ENCODE measurements around the gene GABARAPL1. TPM values are rescaled to one million over a fixed set of nuclear protein-coding genes. Genes with fewer than 3 reads are reported as not detected.

Gene GABARAPL1
- total RNA-seq, 1 experiment from 2014 or later: 54.8 TPM

DNA sequence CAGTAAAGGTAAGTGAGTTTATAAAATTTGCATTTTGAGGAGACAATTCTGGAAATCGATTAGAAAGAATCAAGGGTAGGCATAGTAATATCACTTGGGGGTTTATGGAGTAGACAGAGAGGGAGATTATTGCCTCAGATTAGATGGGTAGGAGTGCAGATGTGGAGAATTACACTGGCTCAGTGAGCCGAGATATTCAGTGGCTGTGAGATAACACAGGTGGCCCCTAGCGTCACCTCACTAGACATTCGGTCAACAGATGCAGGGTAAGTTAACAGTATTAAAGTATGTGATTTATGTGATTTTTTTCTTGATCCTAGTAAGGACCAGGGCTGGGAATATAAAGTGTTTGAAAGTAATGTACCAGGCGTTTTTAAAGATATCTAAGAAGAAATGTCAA is 55.4 kb downstream of the GABARAPL1 start:
- Mint-ChIP-seq H3K27me3 (ENCODE audit: unreplicated experiment) (no peaks in the 10 kb centered on the region), H3K27ac (ENCODE audit: unreplicated experiment) (no peak overlapping the region), H3K4me1 (ENCODE audit: low read depth, unreplicated experiment) (no peaks in the 10 kb centered on the region), H3K9me3 (ENCODE audit: low read depth, unreplicated experiment) (no peaks in the 10 kb centered on the region), H3K4me3 (ENCODE audit: low read depth, unreplicated experiment) (no peak overlapping the region), H3K36me3 (ENCODE audit: insufficient read depth, unreplicated experiment) (no peaks in the 10 kb centered on the region)
- no TSS peak for BruUV-seq (replicated peaks)
- no peak for DNase-seq
- TF ChIP-seq, protein P1, sequence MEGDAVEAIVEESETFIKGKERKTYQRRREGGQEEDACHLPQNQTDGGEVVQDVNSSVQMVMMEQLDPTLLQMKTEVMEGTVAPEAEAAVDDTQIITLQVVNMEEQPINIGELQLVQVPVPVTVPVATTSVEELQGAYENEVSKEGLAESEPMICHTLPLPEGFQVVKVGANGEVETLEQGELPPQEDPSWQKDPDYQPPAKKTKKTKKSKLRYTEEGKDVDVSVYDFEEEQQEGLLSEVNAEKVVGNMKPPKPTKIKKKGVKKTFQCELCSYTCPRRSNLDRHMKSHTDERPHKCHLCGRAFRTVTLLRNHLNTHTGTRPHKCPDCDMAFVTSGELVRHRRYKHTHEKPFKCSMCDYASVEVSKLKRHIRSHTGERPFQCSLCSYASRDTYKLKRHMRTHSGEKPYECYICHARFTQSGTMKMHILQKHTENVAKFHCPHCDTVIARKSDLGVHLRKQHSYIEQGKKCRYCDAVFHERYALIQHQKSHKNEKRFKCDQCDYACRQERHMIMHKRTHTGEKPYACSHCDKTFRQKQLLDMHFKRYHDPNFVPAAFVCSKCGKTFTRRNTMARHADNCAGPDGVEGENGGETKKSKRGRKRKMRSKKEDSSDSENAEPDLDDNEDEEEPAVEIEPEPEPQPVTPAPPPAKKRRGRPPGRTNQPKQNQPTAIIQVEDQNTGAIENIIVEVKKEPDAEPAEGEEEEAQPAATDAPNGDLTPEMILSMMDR (IDR thresholded peaks at IDR 0.05; ENCODE audit: unreplicated experiment): no peak
- intact Hi-C loops (cut with micrococcal nuclease; ENCODE audit: unreplicated experiment): no loop called here
- CTCF ChIA-PET: no interaction called here

DNA sequence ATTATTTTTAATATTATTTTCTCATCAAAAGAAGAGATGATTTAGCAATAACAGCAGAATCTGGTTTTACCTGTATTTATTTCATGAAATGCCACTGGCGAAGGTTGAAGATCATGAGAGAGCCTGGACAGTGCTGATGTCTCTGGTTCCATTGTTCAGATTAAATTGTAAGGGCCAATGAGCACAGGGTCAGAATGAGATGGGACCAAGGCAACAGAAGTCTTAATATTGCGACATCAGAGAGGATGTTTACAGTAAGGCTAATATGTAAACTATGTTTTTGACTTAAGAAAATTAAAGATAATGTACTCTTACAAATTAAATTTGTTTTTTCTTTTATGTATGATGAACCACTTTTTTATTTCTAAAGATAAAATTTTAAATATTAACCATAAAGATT is 59.8 kb downstream of the GABARAPL1 start:
- intact Hi-C loops (cut with micrococcal nuclease; ENCODE audit: unreplicated experiment): no loop called here
- Mint-ChIP-seq H3K4me3 (ENCODE audit: low read depth, unreplicated experiment) (no peak overlapping the region), H3K27ac (ENCODE audit: unreplicated experiment) (no peak overlapping the region), H3K4me1 (ENCODE audit: low read depth, unreplicated experiment) (no peaks in the 10 kb centered on the region), H3K9me3 (ENCODE audit: low read depth, unreplicated experiment) (no peaks in the 10 kb centered on the region), H3K27me3 (ENCODE audit: unreplicated experiment) (no peaks in the 10 kb centered on the region), H3K36me3 (ENCODE audit: insufficient read depth, unreplicated experiment) (no peaks in the 10 kb centered on the region)
- BruUV-seq (replicated peaks): no TSS peak
- CTCF ChIA-PET: no interaction called here
- TF ChIP-seq, protein P1 (IDR thresholded peaks at IDR 0.05; ENCODE audit: unreplicated experiment): no peak
- no peak for DNase-seq

Other genes starting within 250 kb of the GABARAPL1 start
- not detected in 2 replicates for gene CLEC12A, start 241.5 kb upstream of the GABARAPL1 start, total RNA-seq (2022)
- gene CLEC1B, start 213.8 kb upstream of the GABARAPL1 start, total RNA-seq (2022): not detected in 2 replicates
- not detected in 2 replicates for gene CLEC12B, start 202.2 kb upstream of the GABARAPL1 start, total RNA-seq (2022)
- not detected in 2 replicates for gene CLEC9A, start 182.2 kb upstream of the GABARAPL1 start, total RNA-seq (2022)
- not detected in 2 replicates for gene CLEC1A, start 113.9 kb upstream of the GABARAPL1 start, total RNA-seq (2022)
- 1.2 and 1.4 TPM in 2 replicates for gene CLEC7A, start 82.7 kb upstream of the GABARAPL1 start, total RNA-seq (2022)
- not detected in 2 replicates for gene OLR1, start 40.7 kb upstream of the GABARAPL1 start, total RNA-seq (2022)
- not detected in 2 replicates for gene TMEM52B, start 33.8 kb upstream of the GABARAPL1 start, total RNA-seq (2022)
- gene KLRD1, start 95.0 kb downstream of the GABARAPL1 start, total RNA-seq (2022): 0.14 TPM in 1 of 2 replicates, not detected in the other
- gene KLRK1, start 177.2 kb downstream of the GABARAPL1 start, total RNA-seq (2022): not detected in 2 replicates
- not detected in 2 replicates for gene KLRC4, start 196.9 kb downstream of the GABARAPL1 start, total RNA-seq (2022)
- gene KLRC3, start 207.7 kb downstream of the GABARAPL1 start, total RNA-seq (2022): not detected in 2 replicates
- gene KLRC2, start 223.1 kb downstream of the GABARAPL1 start, total RNA-seq (2022): not detected in 2 replicates
- gene KLRC1, start 240.5 kb downstream of the GABARAPL1 start, total RNA-seq (2022): not detected in 2 replicates

Data from Calu3 (cell line).